NOMO-1 treated with dmso at 0.1 percent for 144 hours (cell line): Measurements from ENCODE around the gene LRRC42.

Source experiments
- DNase-seq: peaks from one replicate; lab custom pipeline; 2025; ENCODE audit not compliant: unreplicated experiment; lab: John Stamatoyannopoulos, UW

The LRRC42 gene

DNA sequence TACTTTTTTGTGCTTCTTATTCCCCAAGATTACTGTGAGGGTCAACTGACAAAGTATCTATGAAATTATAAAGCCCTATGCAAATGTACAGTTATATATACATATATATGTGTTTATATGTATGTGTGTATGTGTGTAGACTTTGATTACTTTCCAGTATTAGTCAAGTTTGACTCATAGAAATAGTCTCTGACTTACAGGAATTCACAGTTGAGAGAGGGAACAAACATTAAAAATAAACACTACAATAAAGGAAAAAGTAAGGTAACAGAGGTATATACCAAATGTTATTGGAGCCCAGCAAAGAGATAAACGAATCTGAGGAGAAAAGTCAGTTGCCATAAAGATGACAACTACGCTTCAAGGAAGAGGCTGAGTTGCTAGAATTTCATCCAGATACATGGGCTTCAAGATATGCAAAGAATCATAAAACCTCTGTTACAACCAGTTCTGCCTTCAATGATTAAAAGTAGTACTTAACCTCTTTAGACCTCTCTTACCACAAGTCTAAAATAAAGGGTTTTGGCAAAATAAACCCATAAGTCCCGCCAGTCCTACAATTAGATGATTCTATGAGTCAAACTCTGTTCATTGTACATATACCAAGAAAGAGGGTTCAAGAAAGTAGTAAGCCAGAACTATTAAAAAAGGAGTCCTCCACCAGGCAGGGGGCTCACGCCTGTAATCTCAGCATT lies 7.9 kb upstream of the LRRC42 start:
- no peak for DNase-seq

DNA sequence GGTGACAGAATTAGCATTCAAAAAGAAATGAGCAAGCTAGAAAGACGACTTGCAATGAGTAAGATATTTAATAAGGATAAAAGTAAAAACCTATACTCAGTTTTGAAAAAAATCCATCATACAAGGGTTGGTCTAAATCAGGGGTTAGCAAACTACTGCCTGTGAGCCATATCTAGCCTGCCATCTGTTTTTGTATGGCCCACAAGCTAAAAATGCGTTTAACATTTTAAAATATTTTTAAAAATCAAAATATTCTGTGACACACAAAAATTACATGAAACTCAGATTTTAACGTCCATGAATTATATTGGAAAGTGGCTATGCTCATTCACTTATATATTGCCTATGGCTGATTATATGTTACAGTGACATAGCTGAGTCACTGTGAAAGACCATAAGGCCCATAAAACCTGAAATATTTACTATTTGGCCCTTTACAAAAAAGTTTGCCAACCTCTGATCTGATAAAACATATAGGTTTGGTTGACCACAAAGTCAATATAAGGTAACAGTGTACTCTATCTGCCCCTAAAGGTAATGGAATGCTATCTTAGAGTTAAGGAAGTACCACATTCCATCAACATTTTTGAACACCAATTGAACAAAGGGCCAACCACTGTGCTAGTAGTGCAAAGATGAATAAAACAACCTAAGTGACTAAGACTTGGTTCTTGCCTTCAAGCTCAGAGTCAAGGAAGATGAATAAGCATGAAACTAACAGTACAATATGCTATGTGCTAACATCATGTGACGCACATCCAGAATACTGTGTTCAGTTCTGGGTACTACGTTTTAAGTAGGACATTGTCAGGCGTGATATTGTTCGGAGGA lies 3.8 kb upstream of the LRRC42 start:
- no peak for DNase-seq

DNA sequence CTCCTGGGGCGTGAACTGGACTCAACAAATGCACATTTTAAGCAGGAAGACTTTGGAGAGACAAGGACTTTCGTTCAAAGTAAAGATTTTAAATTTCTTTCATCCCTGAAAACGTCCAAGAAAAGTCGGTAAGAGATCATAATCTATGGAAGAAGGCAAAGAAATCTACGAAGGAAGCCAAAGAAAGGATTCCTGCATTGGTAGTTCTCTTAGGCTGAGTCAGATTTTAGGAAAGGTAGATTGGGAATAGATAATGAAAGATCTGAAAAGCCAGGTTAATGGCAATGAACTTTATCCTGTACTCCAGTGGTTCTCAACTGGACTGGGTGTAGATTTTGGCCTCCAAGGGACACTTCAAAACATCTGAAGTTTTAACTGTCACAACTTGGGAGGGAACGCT lies 3.1 kb upstream of the LRRC42 start:
- DNase-seq, result no peak

DNA sequence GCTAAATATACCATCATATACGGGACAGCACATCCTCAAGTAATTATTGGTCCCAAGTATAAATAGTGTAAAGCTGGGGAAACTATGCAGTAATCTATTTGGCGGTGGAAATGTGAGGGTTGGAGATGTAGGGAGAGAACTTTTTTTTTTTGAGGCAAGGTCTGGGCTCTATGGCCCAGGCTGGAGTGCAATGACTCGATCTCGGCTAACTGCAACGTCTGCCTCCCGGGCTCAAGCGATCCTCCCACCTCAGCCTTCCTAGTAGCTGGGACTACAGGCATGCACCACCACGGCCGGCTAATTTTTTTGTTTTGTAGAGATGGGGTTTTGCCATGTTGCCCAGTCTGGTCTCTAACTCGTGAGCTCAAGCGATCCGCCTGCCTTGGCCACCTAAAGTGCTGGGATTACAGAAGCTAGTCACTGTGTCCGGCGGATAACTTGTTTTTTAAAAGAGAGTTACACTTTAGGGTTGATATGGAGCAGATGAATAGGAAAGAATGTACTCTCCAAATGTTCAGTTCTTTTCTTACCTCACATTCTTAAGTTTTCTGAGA lies 2.6 kb upstream of the LRRC42 start:
- no peak for DNase-seq

DNA sequence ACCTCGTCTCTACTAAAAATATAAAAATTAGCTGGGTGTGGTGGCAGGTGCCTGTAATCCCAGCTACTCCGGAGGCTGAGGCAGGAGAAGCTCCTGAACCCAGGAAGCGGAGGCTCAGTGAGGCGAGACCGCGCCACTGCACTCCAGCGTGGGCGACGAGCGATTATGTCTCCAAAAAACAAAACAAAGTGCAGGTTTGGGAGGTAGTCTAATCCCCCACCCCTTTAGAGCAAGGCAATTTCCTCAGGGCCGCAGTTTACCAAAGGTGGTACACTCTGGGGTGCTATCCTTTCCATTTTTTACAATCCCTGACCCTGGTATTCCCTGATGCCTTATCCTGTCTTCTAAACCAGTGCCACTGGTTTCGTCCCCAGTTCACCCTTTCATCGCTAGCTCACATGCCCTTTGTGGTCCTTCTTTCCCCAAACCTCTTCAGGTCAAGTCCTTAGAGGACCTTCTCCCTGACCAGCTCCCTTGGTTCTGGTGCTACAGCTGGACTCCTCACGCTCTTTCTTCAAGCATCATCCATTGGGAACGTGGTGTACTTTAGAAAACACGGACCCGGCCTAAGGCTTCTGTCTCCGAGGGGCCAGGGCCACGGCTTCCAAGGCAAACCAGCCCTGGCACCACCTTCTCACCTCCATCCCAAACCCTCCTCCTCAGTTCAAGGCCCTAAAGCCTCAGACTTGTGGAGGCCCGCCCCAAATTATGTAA lies 1.5 kb upstream of the LRRC42 start:
- no peak for DNase-seq

DNA sequence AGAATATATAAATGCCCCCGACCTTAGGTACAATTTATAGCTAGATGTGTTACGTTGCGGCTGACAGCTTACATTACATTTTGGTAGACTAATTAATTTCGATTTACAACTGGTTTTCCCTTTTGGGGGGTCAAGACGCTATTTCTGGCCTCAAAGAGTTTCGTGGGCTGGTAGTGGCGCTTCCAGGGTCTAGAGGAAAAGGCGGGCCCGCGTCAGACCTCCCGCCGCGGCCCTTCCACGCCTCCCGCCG lies 1.0 kb upstream of the LRRC42 start:
- DNase-seq, result no peak

DNA sequence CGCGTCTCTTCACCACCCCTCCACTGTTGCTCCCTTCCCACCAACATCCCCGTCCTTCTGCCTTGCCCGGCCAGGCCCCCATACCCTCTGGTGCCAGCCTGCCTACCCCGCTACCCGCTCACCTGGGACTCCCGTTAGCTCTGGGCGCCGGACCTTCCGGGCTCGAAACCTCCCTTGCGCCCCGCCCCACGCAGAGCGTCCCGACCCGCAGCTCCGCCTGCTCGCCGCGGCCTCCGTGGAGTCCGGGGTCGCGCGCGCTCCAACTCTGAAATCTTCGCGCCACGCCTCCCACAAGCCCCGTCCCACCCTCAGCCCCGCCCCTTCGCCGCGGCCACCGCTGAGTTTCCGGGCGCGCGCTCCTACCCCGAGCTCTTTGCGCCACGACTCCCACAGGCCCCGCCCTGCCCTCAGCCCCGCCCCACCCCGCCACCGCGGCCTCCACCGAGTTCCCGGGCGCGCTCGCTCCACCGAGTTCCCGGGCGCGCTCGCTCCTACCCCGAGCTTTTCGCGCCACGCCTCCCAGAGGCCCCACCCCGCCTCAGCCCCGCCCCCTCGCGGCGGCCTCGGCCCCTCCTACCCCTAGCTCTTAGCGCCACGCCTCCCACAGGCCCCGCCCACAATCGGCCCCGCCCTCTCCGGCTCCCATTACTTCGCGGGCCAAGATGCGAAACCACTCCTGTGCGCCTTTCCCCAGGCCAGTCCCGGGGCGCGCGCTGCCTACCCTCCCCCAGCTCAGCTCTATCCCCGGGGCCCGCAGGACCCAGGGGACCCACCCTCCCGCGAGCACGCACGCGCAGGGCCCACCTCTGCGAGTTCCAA lies 508 bp upstream of the LRRC42 start, which contains the start of gene IFT25:
TSS of gene IFT25 (minus strand) at position 267 of the 819 bp plus-strand sequence. CDS start 5,617 bp downstream, outside the sequence.
- peak; percentile 88 for DNase-seq

DNA sequence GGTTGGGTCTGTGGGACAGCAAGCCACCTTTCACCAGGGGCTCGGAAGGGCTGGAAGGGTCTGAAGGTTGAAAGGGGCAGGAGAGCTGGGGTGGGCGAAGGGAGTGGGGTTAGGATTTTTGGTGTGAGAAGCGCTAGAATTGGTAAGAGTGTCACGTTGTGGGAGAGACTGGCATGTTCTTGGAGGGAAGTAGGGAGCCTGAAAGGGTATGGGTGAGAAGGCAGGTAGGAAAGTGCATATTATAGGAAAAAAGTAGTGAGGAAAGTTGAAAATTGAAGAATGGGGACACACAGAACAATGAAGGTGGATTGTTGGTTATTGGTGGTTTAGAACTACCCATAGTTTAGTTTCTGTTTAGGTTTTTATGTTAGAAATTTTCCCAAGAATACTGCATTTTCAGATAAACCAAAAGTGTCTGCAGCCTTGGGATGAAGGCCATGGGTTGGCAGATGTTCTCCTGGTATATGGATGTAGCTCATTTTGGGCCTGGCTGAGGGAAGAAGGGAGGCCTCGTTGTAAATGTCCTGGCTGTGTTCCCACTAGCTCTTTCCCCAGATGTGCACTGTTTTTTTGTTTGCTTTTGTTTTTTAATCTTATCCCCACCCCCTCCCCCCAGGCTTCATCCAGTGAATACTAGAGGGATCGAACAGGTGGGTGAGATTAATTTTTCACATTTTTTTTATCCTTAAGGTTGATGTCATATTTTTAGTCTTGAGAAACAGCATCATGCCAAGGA lies 1.2 kb downstream of the LRRC42 start:
- DNase-seq, result no peak

DNA sequence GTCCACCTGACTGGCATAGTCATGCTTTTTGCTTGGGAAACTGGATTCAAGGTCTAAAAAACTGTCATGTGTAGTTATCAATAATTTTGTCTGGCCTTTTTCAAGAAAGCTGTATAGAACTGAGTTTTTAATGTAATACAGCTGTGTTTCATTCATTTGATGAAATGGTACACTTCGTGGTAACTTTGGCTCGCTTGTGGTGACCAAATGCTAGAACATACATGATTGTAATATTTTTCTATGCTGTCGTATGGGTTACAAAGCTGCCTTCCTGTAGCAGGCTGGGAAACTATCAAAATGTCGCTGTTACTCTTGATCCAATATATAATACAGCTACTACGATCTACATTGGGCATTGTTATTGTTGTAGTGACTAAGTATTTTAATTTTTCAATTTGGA lies 2.1 kb downstream of the LRRC42 start:
- no peak for DNase-seq

DNA sequence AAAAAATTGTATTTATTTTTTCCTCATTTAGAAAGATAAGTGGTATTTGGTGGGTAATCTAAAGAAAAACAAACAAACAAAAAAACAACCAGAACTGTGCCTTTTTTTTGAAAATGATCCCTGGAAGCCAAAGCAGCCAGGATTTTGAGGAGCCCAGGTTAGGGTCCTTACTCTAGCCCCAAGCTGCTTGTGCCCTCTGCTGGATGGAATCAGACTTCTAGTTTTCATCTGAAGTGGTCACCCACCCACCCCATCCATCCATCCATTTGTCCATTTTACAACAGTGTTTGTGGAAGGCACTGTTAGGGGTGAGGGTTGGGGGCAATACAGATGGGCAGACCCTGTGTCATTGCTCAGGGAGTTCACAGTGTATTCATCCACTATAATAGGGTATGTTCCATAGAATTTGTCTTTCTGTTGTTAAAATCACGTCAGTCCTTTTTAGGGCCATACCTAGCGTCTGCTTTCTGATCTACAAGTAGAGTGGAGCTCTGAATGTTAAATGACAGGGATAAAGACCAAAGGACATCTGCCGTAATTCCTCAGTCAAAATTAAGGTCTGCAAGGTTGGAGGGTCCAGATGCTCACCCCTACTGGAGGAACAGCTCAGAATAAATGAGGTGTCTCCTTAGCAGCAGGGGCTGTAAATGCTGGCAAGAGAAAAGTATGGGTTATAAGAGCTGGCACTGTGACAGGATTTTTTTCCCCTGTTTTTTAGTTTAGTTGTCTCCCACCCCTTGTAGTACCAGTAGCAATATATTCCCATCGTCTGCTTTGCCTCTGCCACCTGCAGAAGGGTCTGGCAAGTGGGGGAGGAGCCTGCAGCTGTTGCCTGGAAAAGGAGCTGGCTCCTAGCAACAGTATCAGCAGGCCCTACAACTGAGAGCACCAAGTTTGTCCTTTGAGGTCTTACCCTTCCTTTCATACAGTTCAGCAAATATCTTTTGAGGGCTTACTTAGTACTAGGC lies 3.2 kb downstream of the LRRC42 start:
- no peak for DNase-seq

DNA sequence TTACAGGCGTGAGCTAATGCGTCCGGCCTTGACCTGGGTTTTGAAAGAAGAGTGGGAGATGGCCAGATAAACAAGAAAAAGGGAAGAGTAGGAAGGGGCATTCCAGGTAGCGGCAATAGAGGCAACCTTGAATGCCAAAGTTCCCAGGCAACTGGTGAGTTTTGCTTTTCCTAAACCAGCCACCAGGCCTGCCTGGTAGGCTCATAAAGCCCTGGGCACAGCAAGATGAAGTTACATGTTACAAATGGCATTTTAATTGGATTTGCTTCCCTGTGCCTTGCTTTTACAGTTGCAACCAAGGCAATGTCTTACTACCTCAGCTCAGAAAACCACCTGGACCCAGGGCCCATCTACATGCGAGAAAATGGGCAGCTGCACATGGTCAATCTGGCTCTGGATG lies 5.5 kb downstream of the LRRC42 start:
- no peak for DNase-seq

DNA sequence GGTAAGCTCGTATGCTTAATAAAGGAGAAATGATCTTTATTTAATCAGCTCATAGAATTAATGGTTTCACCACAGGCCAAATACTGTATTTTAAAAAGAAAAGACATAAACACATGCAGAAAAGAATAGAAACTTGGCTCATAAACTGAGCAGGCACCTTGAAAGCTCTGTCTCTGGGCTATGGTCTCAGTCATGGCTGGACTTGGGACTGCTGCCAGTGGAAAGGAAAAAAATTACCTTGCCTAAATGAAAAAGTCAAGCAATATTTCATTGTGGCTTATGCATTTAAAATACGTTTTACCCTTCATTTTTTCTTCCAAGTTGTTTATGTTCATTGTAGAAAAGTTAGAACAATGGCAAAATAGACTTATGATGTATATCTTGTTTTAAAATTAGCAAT lies 8.0 kb downstream of the LRRC42 start:
- DNase-seq, result no peak

DNA sequence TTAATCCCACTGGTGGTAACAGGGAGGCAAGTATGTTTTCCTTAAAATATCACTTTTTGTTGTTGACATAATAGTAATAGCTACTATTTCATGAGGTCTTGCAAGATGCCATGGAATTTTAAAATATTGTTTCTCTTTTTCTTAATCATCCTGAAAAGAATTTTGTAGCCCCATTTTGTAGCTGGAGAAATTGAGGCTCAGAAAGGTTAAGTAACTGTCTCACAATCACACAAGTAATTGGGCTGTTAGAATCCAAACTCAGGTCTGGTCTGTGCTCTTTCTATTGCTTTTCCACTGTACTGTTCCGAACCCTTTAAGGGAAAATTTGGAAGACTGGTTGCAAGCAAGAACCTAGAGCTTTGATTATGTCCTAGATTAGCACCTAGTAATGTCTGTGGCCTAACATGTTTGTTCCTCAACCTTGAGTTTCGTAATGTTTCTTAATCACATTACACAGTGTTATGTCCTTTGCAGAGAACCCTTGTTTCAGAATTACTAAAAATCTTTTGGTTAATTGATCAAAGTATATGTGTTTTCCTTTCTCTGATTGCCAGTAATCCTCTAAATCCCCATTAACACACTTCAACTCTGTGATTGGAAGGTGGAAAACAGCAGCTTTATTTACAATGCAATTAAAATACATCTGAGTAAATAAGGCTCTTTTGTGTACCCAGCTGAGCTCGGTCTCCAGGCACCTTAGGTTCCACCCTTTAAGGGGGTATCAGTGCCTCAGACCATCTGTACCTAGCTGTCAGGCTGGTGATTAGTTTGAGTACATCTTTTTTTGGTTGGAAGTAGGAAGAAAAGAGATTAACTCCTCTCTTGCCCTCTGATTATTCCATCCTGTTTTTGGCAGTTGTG lies 10.4 kb downstream of the LRRC42 start:
- no peak for DNase-seq

DNA sequence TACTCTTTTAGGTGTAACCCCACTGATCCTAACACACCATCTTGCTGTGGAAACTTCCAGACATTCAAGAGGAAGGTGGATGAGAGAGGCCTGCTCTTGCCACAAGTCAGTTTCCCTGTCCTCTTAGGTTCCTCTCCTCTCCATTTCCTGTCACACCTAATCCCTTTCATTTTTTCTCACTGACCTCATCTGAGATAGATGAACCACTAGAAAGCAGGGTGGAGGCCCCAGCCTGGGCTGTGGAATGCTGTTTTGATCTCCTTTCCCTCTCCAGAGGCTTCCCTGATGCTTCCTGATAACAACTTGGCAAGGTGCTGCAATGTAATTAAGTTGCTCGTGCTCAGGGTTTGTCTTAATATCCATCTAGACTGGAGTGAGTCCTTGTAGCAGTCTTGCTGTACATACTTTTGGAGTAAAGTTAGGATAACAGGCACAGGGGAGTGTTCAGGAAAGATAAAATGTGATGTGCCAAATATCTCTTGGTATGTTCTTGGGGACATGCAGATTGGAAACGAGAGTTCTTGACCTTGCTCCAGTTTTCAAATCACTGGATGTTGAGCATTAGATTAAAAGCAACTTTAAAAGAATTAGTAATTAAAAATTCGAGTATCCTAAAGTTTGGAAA lies 11.2 kb downstream of the LRRC42 start:
- DNase-seq, result no peak

DNA sequence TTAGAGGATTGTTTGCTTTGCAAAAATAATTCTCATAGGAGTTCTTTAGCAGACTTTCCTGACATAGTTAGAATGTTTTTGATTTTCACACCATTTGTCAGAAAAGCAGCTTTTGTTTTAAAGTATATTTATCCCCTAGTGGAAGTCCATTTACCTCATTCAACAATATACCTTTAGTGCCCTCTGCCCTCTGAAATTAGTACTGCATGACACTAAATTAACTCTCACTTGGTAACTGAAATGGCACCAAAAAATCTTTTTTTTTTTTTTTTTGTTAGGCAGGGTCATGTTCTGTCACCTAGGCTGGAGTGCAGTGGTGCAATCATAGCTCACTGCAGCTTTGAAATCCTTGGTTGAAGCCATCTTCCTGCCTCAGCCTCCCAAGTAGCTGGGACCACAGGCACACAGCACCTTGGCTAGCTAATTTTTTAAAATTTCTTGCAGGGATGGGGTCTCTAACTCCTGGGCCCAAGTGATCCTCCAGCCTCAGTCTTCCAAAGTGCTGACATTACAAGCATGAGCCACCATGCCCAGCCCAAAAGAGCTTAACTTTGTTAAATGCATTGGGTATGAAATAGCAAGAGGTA lies 13.6 kb downstream of the LRRC42 start:
- no peak for DNase-seq

DNA sequence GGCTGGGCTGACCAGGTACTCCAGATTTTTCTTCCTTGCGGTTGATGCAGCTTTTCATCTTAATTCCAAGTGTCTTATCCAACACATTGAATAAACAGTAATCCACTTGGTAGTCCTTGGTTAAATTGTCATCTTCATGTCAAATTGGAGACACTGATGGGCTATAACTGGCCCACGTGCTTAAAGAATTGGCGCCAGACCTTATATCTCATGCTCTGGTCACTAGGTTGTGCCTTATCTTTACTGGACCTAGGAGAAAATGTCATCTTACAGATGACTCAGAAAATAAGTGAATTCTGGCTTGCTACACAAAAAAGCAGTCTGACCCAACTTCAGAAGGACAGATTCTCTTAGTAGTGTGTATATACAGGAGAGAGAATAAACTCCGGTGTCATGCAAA lies 16.2 kb downstream of the LRRC42 start:
- no peak for DNase-seq

DNA sequence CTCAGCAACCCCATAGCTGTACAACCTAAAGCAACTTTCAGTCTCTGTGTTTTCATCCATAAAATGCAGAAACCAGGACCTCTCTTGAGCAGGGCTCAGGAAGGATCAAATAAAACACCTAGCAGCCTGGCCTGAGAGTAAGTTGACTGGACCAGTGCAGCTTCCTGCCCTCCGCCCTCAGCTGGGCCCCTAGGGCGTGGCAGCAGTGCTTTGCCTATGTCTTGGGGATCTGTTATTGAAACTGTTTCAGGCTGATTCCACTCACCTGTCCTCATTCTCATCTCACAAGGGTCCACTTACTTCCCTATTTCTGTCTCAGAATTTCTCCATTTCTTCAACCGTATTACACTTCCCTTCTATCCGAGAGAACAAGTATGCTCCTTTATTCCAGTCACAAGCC lies 17.3 kb downstream of the LRRC42 start:
- DNase-seq, result no peak
